Activated CD8-positive, alpha-beta T cell treated with anti-CD3 and anti-CD28 coated beads for 36 hours (primary cell): ENCODE data around the gene PSMB5. TPM values are rescaled to one million over a fixed set of nuclear protein-coding genes. Genes with fewer than 3 reads are reported as not detected.

Experiments
- ATAC-seq: fragments of 200-7000 bp; cut with Tn5 transposase; one replicate; pipeline ENCODE4 v1.10.0; 2021; ENCODE audit warnings: mild to moderate bottlenecking, moderate library complexity
- CTCF ChIA-PET: fragments of 350-600 bp; sonication (Branson Sonifier 250); formaldehyde crosslinking; loops from one replicate; lab custom pipeline; 2021; ENCODE audit warnings: antibody characterized with exemption; lab: Charles Lee
- POLR2A ChIA-PET: fragments of 350-600 bp; sonication (Branson Sonifier 250); formaldehyde crosslinking; loops from one replicate; lab custom pipeline; 2021; ENCODE audit warnings: antibody characterized with exemption; lab: Charles Lee
- DNase-seq: peaks from one replicate; pipeline ENCODE4 v3.0.0-alpha.2; 2020
- H3K27ac Mint-ChIP-seq: one replicate; pipeline ENCODE4 v1.8.0; 2021; ENCODE audit warnings: mild to moderate bottlenecking, mixed read lengths
- H3K27me3 Mint-ChIP-seq: one replicate; pipeline ENCODE4 v1.8.0; 2021; ENCODE audit warnings: mixed read lengths
- H3K36me3 Mint-ChIP-seq: one replicate; pipeline ENCODE4 v1.8.0; 2021; ENCODE audit warnings: low read depth, mixed read lengths
- H3K4me1 Mint-ChIP-seq: one replicate; pipeline ENCODE4 v1.8.0; 2021; ENCODE audit warnings: low read depth, mixed read lengths
- H3K4me3 Mint-ChIP-seq: one replicate; pipeline ENCODE4 v1.8.0; 2021; ENCODE audit warnings: mild to moderate bottlenecking, moderate library complexity, mixed read lengths
- H3K9me3 Mint-ChIP-seq: one replicate; pipeline ENCODE4 v1.8.0; 2021; ENCODE audit warnings: mixed read lengths
- intact Hi-C: fragments of 100-400 bp; cut with micrococcal nuclease; formaldehyde crosslinking; loops from one replicate; pipeline ENCODE4 v1.10.0; 2022
- total RNA-seq, 2 experiments: library from RNA; stranded (reverse); gene quantifications; one replicate each; pipeline ENCODE4 v1.2.3, GENCODE V29; 2021
- TF ChIP-seq, protein P1 (sequence below): fragments of 200-600 bp; IDR thresholded peaks from one replicate; pipeline ENCODE4 v1.8.0; 2022; ENCODE audit warnings: antibody characterized with exemption, mild to moderate bottlenecking

PSMB5 gene
- total RNA-seq, 2 experiments from 2014 or later, result 119 to 120 TPM

DNA sequence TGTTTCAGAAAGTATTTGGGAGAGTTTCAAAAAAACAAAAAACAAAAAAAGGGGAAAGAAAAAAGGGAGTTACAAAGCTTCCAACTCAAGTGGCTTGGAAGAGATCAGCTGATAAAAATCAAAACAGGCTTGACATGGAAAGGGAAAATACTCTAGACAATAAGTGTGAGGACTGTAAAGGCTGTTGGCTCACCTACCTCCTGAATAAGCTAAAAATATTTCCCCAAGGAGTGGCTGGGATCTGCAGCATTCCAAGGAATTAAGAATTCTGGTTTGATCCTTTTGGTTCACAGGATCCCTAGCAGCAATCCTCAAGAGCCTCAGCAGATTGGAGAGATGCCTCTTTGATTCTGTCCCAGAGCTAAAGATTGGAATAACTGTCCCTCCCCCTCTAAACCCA is 41.2 kb downstream of the PSMB5 start:
- Mint-ChIP-seq H3K27me3 (no peaks in the 10 kb centered on the region), H3K9me3 (no peaks in the 10 kb centered on the region), H3K4me1 (peaks cover 3% of the 10 kb centered on the region), H3K27ac (no peak overlapping the region), H3K36me3 (peaks cover 2% of the 10 kb centered on the region), H3K4me3 (no peak overlapping the region)
- TF ChIP-seq, protein P1, sequence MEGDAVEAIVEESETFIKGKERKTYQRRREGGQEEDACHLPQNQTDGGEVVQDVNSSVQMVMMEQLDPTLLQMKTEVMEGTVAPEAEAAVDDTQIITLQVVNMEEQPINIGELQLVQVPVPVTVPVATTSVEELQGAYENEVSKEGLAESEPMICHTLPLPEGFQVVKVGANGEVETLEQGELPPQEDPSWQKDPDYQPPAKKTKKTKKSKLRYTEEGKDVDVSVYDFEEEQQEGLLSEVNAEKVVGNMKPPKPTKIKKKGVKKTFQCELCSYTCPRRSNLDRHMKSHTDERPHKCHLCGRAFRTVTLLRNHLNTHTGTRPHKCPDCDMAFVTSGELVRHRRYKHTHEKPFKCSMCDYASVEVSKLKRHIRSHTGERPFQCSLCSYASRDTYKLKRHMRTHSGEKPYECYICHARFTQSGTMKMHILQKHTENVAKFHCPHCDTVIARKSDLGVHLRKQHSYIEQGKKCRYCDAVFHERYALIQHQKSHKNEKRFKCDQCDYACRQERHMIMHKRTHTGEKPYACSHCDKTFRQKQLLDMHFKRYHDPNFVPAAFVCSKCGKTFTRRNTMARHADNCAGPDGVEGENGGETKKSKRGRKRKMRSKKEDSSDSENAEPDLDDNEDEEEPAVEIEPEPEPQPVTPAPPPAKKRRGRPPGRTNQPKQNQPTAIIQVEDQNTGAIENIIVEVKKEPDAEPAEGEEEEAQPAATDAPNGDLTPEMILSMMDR, result no peak
- no peak for DNase-seq
- no peak for ATAC-seq
- ChIA-PET CTCF (interaction anchor here (0.8 to 8.0 kb wide), 17 partner anchors 8 to 435 kb away, joined by 3 to 289 read pairs (median 14); partner anchors contain the start of genes AJUBA and CDH24), POLR2A (interaction anchor here (0.6 to 1.2 kb wide), 5 partner anchors 14 to 448 kb away, joined by 3 to 4 read pairs (median 3); no protein-coding TSS in a partner anchor)
- intact Hi-C loops, result no loop called here

DNA sequence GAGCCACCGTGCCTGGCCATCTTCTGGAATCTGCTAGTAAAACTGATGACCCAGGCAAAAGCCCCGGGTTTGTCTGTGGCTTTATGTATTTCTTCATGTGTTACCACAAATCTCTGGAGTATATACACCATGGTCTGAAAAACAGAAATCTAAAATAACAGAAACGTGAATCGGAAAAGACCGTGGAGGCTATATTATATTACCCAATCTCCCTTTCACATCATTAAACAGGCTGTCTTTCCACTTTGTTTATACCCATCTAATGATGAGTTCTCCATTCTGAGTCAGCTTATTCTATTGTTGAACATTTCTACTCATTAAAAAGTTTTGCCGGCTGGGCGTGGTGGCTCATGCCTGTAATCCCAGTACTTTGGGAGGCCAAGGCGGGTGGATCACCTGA is 42.8 kb downstream of the PSMB5 start:
- POLR2A ChIA-PET, result no interaction called here
- CTCF ChIA-PET, result interaction anchor here (1.3 to 8.0 kb wide), 5 partner anchors 14 to 75 kb away, joined by 3 to 289 read pairs (median 58); partner anchors contain the start of gene CDH24
- TF ChIP-seq, protein P1, result no peak
- ATAC-seq (no peak), DNase-seq (no peak)
- H3K4me3 Mint-ChIP-seq, result no peak overlapping the region
- no peaks in the 10 kb centered on the region for H3K27me3 Mint-ChIP-seq
- H3K9me3 Mint-ChIP-seq, result no peaks in the 10 kb centered on the region
- peaks cover 3% of the 10 kb centered on the region for H3K4me1 Mint-ChIP-seq
- intact Hi-C loops, result no loop called here
- peaks cover 2% of the 10 kb centered on the region for H3K36me3 Mint-ChIP-seq
- no peak overlapping the region for H3K27ac Mint-ChIP-seq

DNA sequence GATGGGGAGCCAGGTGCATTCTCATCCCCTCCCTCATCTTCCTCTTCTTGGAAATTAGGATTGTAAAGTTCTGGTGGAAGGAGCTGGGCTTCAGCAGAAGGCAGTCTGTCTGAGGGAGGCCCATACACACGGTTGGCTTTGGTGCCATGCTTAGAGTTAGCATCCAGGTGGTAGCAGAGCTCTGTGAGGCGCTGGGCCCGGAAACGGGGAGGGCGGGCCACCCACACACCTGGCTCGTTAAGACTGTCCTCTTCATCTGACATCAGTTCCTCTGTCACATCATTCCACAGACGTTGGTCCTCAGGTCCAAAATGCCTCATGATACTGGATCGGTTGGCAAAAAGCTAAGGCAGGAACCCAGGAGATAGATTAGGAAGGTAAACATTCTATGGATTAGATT is 47.4 kb downstream of the PSMB5 start:
- CTCF ChIA-PET, result interaction anchor here (1.1 to 10.7 kb wide), 43 partner anchors 7 to 430 kb away, joined by 3 to 518 read pairs (median 11); partner anchors contain the start of genes ACIN1, C14orf119, CDH24 and HAUS4
- Mint-ChIP-seq H3K27ac (no peak overlapping the region), H3K27me3 (no peaks in the 10 kb centered on the region), H3K4me1 (no peaks in the 10 kb centered on the region), H3K9me3 (no peaks in the 10 kb centered on the region), H3K4me3 (no peak overlapping the region), H3K36me3 (no peaks in the 10 kb centered on the region)
- ATAC-seq (no peak), DNase-seq (no peak)
- intact Hi-C loops, result loop anchor here (2.0 kb wide), 2 partner anchors 56 to 70 kb away; partner anchors contain the start of gene CDH24
- TF ChIP-seq, protein P1, result no peak
- POLR2A ChIA-PET, result interaction anchor here (1.7 to 2.7 kb wide), 2 partner anchors 68 to 71 kb away, joined by 10 read pairs; partner anchors contain the start of gene CDH24

DNA sequence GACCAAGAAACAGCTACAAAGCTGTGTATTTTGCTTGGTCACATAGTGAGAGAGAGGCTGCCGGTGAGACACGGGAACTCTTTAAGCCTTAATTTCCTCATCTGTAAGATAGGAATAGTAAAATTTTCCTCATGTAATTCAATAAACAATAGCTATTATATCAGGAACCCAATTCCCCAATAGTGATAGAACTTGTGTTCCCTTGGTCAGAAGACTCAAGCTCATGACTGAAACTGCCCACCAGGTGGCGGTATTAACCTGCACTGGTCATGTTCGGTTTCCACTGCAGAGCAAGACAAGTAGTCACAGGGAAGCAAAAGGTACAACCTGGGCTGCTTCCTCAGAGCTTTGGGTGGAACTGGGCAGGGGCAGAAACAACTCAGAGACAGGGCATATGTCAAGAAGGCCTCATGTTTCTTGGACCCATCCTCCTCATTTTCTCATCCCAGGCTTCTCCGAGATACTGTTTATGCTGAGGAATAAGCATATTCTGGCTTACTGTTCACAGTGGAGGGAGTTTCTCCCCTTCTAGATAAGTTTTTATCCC is 48.1 kb downstream of the PSMB5 start:
- intact Hi-C loops, result loop anchor here (2.0 kb wide), 2 partner anchors 56 to 70 kb away; partner anchors contain the start of gene CDH24
- no peak overlapping the region for H3K27ac Mint-ChIP-seq
- DNase-seq (peak; percentile 95), ATAC-seq (peak; percentile 61)
- no peaks in the 10 kb centered on the region for H3K27me3 Mint-ChIP-seq
- no peak overlapping the region for H3K4me3 Mint-ChIP-seq
- ChIA-PET CTCF (interaction anchor here (0.6 to 10.7 kb wide), 60 partner anchors 8 to 430 kb away, joined by 3 to 518 read pairs (median 6); partner anchors contain the start of genes ACIN1, C14orf119, CDH24 and HAUS4), POLR2A (interaction anchor here (0.7 to 2.7 kb wide), 8 partner anchors 8 to 76 kb away, joined by 3 to 10 read pairs (median 6); partner anchors contain the start of gene CDH24)
- H3K4me1 Mint-ChIP-seq, result no peaks in the 10 kb centered on the region
- H3K36me3 Mint-ChIP-seq, result no peaks in the 10 kb centered on the region
- H3K9me3 Mint-ChIP-seq, result no peaks in the 10 kb centered on the region
- TF ChIP-seq, protein P1, result peak; percentile 94
